ENCODE measurements around the gene NREP.

DNA sequence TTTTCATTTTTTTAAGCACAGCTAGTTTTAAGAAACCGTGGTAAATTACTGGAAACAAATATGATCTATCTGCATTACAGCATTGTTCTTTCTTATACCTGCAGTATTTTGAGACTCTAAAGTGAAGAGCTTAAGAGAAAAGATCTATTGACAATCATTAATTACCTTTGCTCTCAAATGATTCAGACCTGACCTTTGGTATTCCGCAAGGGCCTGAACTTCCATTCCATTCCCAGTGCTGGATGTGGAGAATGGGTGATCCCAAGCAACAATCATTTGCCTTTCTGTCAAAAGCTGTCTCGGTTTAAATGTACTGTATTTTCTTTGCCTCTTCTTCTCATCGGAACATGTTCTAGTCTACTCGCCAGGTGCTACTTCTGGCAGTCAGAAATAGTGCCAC is 18.9 kb downstream of the NREP start:
- TF ChIP-seq, protein P1, sequence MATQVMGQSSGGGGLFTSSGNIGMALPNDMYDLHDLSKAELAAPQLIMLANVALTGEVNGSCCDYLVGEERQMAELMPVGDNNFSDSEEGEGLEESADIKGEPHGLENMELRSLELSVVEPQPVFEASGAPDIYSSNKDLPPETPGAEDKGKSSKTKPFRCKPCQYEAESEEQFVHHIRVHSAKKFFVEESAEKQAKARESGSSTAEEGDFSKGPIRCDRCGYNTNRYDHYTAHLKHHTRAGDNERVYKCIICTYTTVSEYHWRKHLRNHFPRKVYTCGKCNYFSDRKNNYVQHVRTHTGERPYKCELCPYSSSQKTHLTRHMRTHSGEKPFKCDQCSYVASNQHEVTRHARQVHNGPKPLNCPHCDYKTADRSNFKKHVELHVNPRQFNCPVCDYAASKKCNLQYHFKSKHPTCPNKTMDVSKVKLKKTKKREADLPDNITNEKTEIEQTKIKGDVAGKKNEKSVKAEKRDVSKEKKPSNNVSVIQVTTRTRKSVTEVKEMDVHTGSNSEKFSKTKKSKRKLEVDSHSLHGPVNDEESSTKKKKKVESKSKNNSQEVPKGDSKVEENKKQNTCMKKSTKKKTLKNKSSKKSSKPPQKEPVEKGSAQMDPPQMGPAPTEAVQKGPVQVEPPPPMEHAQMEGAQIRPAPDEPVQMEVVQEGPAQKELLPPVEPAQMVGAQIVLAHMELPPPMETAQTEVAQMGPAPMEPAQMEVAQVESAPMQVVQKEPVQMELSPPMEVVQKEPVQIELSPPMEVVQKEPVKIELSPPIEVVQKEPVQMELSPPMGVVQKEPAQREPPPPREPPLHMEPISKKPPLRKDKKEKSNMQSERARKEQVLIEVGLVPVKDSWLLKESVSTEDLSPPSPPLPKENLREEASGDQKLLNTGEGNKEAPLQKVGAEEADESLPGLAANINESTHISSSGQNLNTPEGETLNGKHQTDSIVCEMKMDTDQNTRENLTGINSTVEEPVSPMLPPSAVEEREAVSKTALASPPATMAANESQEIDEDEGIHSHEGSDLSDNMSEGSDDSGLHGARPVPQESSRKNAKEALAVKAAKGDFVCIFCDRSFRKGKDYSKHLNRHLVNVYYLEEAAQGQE (IDR thresholded peaks at IDR 0.05; ENCODE audit: insufficient read depth in 1 of 2, low read depth in 2 of 2, low read length in 2 of 2) = no peak
- no peak for TF ChIP-seq POLR2AphosphoS5 (IDR thresholded peaks at IDR 0.05; ENCODE audit: low read depth, low read length)
- TF ChIP-seq FOXP2 (optimal IDR thresholded peaks at IDR 0.05; ENCODE audit: borderline replicate concordance, extremely low read depth, extremely low read length, insufficient read depth) = no peak

Measured in PFSK-1 (cell line).